Stimulated activated naive CD8-positive, alpha-beta T cell treated with anti-CD3 and anti-CD28 coated beads, Interleukin-15, Interleukin-2, amounts not matched to agents 100 ng/mL and 50 ng/mL, for 24 hours (primary cell): ENCODE results near the gene ZNF316.

Experiments
- H3K27ac Mint-ChIP-seq: one replicate; pipeline ENCODE4 v1.8.0; 2021; ENCODE audit warnings: mild to moderate bottlenecking, mixed read lengths
- H3K27me3 Mint-ChIP-seq: one replicate; pipeline ENCODE4 v1.8.0; 2021; ENCODE audit warnings: mixed read lengths
- H3K36me3 Mint-ChIP-seq: one replicate; pipeline ENCODE4 v1.8.0; 2021; ENCODE audit warnings: low read depth, mixed read lengths
- H3K4me1 Mint-ChIP-seq: one replicate; pipeline ENCODE4 v1.8.0; 2021; ENCODE audit warnings: low read depth, mixed read lengths
- H3K4me3 Mint-ChIP-seq: one replicate; pipeline ENCODE4 v1.8.0; 2021; ENCODE audit warnings: mild to moderate bottlenecking, mixed read lengths
- H3K9me3 Mint-ChIP-seq: one replicate; pipeline ENCODE4 v1.8.0; 2021; ENCODE audit warnings: mixed read lengths

Gene ZNF316

GRCh38 chr7:6648066-6648814 is 11.1 kb downstream of the ZNF316 start:
- Mint-ChIP-seq H3K4me1 (no peaks in the 10 kb centered on the region), H3K36me3 (peaks cover 54% of the 10 kb centered on the region), H3K27ac (no peak overlapping the region), H3K9me3 (no peaks in the 10 kb centered on the region), H3K27me3 (no peaks in the 10 kb centered on the region), H3K4me3 (no peak overlapping the region)

DNA sequence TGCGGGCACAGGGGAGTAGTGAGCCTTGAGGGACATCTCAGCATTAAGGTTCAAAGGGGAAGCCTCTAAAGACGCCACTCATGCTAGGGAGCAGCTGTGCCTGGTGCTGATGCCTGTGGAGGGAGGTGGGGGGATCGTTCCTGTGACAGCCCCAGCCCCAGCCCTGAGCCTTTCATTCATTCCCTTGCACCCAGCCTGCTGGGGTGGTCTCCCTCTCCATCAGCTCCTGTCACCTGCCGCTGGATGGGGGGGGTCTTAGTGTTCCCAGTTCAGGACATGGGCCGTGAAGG is 11.6 kb downstream of the ZNF316 start:
- no peaks in the 10 kb centered on the region for H3K27me3 Mint-ChIP-seq
- no peaks in the 10 kb centered on the region for H3K9me3 Mint-ChIP-seq
- no peak overlapping the region for H3K4me3 Mint-ChIP-seq
- H3K36me3 Mint-ChIP-seq: peaks cover 51% of the 10 kb centered on the region
- no peaks in the 10 kb centered on the region for H3K4me1 Mint-ChIP-seq
- H3K27ac Mint-ChIP-seq: no peak overlapping the region

- H3K4me1 Mint-ChIP-seq: no peaks in the 10 kb centered on the region
- H3K9me3 Mint-ChIP-seq: no peaks in the 10 kb centered on the region
- no peak overlapping the region for H3K4me3 Mint-ChIP-seq
- no peak overlapping the region for H3K27ac Mint-ChIP-seq
- H3K27me3 Mint-ChIP-seq: no peaks in the 10 kb centered on the region
- peaks cover 49% of the 10 kb centered on the region for H3K36me3 Mint-ChIP-seq
Observed at GRCh38 chr7:6649241-6649961, 12.3 kb downstream of the ZNF316 start.

DNA sequence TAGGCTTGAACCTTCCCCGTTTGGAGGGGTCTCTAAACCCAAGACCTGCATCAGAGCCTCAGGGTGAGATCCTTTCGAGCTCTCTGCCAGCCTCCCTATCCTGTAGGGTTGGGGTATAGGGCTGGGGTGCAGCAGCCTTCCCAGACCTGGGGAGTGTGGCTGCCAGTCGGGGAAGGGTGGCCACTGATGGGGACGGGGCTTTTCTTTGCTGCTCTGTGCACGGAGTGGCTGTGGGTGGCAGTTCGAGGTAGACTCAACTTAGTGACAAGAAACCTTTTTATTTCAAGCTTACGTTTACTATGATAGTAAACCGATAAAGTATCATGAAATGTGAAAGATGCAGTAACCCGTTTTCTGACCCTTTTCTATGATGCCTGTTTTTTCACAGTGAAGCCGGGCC is 13.0 kb downstream of the ZNF316 start:
- H3K27ac Mint-ChIP-seq: no peak overlapping the region
- no peaks in the 10 kb centered on the region for H3K4me1 Mint-ChIP-seq
- H3K36me3 Mint-ChIP-seq: peaks cover 49% of the 10 kb centered on the region
- H3K9me3 Mint-ChIP-seq: no peaks in the 10 kb centered on the region
- no peak overlapping the region for H3K4me3 Mint-ChIP-seq
- no peaks in the 10 kb centered on the region for H3K27me3 Mint-ChIP-seq

DNA sequence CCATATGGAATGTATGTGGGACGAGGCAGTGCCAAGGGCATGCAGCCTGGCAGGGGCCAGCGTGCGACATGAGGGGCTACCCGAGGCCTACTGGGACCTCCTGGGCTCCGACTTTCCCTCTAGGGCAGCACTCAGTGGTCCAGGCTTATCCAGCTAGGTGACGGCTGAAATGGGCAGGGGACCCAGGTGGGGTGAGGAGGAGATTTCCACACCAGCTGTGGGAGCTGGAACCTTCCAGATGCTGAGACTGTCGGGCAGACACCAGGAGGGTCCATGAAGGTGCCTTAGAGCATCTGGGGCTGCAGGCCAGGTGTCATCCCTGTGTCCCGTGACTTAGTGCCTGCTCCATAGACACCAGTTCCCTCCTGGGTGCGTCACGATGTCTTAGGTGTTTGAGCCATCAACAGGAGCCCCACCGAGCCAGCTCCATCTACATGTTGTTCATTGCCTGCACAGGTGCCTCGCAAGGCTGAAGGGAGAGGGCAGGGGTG is 13.4 kb downstream of the ZNF316 start:
- Mint-ChIP-seq H3K27me3 (no peaks in the 10 kb centered on the region), H3K4me3 (no peak overlapping the region), H3K27ac (no peak overlapping the region), H3K4me1 (no peaks in the 10 kb centered on the region), H3K36me3 (peaks cover 52% of the 10 kb centered on the region), H3K9me3 (no peaks in the 10 kb centered on the region)

GRCh38 chr7:6651851-6652445 is 14.8 kb downstream of the ZNF316 start:
- H3K27me3 Mint-ChIP-seq: no peaks in the 10 kb centered on the region
- H3K27ac Mint-ChIP-seq: no peak overlapping the region
- no peak overlapping the region for H3K4me3 Mint-ChIP-seq
- H3K36me3 Mint-ChIP-seq: peaks cover 47% of the 10 kb centered on the region
- H3K4me1 Mint-ChIP-seq: no peaks in the 10 kb centered on the region
- H3K9me3 Mint-ChIP-seq: no peaks in the 10 kb centered on the region

- Mint-ChIP-seq H3K4me1 (no peaks in the 10 kb centered on the region), H3K27me3 (no peaks in the 10 kb centered on the region), H3K9me3 (no peaks in the 10 kb centered on the region), H3K36me3 (peaks cover 43% of the 10 kb centered on the region), H3K27ac (no peak overlapping the region), H3K4me3 (no peak overlapping the region)
Observed at GRCh38 chr7:6652446-6653011, 15.4 kb downstream of the ZNF316 start.

DNA sequence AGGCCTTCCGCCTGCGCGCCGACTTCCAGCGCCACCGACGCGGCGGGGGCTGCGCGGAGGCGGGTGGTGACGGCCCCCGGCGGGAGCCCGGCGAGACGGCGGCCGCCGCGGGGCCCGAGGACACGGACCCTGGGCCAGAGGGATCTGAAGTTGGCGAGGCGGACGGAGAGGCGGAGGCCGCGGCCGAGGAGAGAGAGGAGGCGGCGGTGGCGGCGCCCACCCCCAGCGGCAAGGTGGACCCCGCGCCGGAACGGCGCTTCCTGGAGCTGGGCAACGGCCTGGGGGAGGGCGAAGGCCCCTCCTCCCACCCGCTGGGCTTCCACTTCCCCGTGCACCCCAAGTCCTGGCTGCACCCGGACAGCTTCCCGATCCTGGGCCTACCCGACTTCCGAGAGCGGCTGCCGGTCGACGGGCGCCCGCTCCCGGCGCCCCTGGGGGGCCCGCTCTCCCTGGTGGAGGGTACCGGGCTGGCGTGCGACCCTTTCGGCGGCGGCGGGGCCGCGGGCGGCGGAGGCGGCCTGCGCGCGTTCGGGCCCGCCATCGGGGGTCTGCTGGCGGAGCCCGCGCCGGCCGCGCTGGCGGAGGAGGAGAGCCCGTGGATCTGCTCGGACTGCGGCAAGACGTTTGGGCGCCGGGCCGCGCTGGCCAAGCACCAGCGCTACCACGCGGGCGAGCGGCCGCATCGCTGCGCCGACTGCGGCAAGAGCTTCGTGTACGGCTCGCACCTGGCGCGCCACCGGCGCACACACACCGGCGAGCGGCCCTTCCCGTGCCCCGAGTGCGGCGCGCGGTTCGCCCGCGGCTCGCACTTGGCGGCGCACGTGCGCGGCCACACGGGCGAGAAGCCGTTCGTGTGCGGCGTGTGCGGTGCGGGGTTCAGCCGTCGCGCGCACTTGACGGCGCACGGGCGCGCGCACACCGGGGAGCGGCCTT is 16.2 kb downstream of the ZNF316 start:
- Mint-ChIP-seq H3K27me3 (no peaks in the 10 kb centered on the region), H3K4me3 (no peak overlapping the region), H3K9me3 (no peaks in the 10 kb centered on the region), H3K27ac (no peak overlapping the region), H3K36me3 (peaks cover 38% of the 10 kb centered on the region), H3K4me1 (no peaks in the 10 kb centered on the region)

- Mint-ChIP-seq H3K27me3 (no peaks in the 10 kb centered on the region), H3K27ac (no peak overlapping the region), H3K9me3 (no peaks in the 10 kb centered on the region), H3K4me1 (peaks cover 8% of the 10 kb centered on the region), H3K36me3 (peaks cover 37% of the 10 kb centered on the region), H3K4me3 (no peak overlapping the region)
Observed at GRCh38 chr7:6654113-6654841, 17.2 kb downstream of the ZNF316 start.

DNA sequence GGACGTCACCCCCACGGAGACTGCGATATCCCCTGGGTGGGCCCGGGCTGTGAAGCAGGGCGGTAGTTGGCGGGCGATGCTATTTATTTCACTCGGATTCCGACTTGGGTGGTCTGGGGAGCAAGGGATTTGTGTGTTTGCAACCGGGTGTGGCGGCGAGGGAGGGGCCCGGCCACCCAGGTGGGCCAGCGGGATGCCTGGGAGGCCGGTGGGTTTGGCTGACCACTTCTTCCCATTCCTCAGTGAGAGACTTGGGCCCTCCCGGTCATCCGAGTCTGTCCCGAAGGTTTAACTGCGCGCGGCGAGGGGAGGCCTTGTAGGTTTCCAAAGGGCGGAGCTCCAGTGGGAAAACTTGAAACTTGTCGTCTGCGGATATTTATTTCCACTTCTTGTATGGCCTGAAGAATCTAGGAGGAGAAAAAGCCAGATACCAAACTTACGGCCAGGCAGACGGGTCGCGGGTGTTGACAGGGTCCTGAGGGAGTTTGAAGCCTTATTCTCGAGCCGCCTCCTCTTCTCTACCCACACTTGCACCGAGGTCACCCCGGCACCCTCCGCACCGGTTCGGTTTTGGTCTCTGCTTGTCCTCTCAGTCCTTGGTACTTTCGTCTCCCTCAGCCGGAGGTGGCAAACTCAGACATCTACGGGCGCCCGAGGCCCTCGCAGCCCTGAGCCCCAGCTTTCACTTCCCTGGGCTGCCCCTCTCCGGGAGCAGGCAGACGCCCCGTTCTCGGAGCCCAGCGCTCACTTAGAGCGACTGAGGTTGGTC is 17.9 kb downstream of the ZNF316 start:
- Mint-ChIP-seq H3K27me3 (no peaks in the 10 kb centered on the region), H3K4me1 (peaks cover 8% of the 10 kb centered on the region), H3K4me3 (no peak overlapping the region), H3K9me3 (no peaks in the 10 kb centered on the region), H3K27ac (no peak overlapping the region), H3K36me3 (peaks cover 33% of the 10 kb centered on the region)

- Mint-ChIP-seq H3K4me1 (peaks cover 8% of the 10 kb centered on the region), H3K36me3 (peaks cover 25% of the 10 kb centered on the region), H3K9me3 (no peaks in the 10 kb centered on the region), H3K27me3 (no peaks in the 10 kb centered on the region), H3K27ac (no peak overlapping the region), H3K4me3 (no peak overlapping the region)
Observed at GRCh38 chr7:6655636-6656385, 18.7 kb downstream of the ZNF316 start.

DNA sequence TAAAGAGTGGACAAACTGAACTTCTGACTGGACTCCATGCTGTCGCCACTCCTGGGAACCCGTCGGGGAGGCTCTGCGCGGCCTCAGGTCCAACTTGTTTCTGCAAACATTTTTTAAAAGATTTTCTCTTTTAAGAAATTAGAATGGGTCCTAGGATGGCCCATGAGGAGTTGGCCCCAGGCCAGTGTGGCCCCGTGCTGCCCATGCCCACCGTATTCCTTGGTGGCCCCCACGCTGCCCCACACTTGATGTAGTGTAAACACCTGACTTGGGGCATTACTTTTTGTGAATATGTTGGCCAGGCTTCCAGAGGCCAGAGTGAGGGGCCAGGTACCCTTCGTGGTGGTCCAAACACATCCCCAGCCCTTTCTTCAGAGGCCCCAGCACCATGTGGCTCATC is 19.3 kb downstream of the ZNF316 start:
- H3K27ac Mint-ChIP-seq: no peak overlapping the region
- peaks cover 8% of the 10 kb centered on the region for H3K4me1 Mint-ChIP-seq
- no peaks in the 10 kb centered on the region for H3K9me3 Mint-ChIP-seq
- no peak overlapping the region for H3K4me3 Mint-ChIP-seq
- H3K36me3 Mint-ChIP-seq: peaks cover 19% of the 10 kb centered on the region
- peaks cover 5% of the 10 kb centered on the region for H3K27me3 Mint-ChIP-seq
